ENCODE results near the gene MDH1B. TPM values are rescaled to one million over a fixed set of nuclear protein-coding genes. Genes with fewer than 3 reads are reported as not detected.
"Not testable (repeated sequence)": the region's sequence is repeated elsewhere in the genome, so short reads cannot be mapped to it uniquely, and the experiment has no call there.

The MDH1B gene
- polyA plus RNA-seq (2012; ENCODE audit: insufficient read depth, insufficient read length), result 1.2 TPM

DNA sequence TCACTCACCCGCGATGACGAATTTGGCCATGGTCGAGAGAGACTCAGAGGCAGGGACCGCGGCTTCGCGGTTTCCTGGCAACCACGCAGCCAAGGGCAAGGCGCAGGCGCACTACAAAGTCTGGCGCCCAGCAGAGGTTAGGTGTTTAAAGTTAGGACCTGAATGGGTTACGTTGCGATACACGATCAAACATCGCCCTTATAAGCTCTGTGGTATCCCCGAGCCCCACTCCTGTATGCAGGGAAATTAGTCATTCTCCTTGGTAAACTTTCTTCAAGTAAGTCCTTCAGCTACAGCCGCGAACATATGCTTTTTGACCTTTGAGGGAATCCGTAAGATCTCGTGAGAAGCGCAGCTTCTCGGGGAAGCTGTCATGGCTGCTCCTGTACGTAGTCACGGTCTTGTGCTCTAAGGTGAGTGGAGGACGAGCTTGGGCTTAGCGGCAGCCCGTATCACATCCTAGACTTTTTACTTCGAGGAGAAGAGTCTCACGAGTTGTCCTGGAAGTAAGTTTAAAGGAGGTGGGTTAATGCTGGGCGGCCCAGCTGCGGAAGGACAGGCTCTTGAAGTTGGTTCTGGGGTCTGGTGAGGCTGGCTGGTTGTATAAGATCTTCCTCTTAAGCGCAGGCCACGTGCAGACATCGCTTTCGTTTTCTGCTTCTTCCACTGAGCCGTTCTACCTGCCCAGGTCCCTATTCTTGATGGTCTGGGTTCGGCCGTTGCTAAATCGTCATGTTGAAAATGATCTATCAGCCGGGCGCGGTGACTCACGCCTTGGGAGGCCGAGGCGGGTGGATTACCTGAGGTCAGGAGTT, at the start of gene MDH1B, which contains the start of gene FASTKD2:
MDH1B (minus strand) TSS at position 87 of the 815 bp plus-strand sequence; CDS start at position 30, 57 bp downstream.
FASTKD2 (plus strand) TSS at position 365 of the 815 bp plus-strand sequence. CDS start 1,088 bp downstream, outside the sequence.
- DNase-seq (ENCODE audit: low read depth, low spot score), result peak; percentile 92
- peak within 1 kb of the TSS; percentile 66 for H3K4me3 ChIP-seq (ENCODE audit: low read length)

DNA sequence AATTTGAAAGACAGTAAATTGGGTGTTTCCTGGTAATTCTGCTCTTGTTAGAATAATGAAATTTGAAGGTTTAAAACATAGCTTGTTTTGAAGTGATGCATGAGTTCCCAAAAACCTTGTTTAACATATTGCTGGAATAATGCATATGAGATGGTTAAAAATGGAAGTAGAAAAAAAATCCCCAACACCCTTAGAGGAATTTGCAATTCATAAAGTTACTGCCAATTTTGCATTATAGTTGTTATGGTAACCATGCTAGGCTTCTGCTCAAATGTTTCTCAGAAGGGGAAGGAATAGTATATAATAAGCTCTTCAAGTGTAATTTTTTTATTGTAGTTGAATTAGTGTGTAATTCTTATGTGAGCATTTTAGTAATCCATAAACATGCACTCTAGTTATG, 49.4 kb upstream of the MDH1B start:
- no peak for DNase-seq (ENCODE audit: low read depth, low spot score)
- no peak overlapping the region for H3K4me3 ChIP-seq (ENCODE audit: low read length)

DNA sequence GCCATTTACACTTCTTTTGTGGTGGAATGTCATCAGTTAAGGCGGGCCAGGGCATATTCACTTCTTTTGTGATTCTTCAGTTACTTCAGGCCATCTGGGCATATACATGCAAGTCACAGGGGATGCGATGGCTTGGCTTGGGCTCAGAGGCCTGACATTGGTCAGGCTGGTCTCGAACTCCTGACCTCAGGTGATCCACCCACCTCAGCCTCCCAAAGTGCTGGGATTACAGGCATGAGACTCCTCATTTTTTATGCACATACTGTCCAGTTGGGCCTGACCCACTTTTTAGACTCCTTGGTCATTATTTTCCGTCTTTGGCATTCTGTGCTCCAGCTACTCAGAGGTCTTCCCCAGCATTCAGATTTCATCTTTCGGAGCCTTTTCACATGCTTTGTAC, 47.3 kb upstream of the MDH1B start:
- not testable (repeated sequence) for DNase-seq (ENCODE audit: low read depth, low spot score)

DNA sequence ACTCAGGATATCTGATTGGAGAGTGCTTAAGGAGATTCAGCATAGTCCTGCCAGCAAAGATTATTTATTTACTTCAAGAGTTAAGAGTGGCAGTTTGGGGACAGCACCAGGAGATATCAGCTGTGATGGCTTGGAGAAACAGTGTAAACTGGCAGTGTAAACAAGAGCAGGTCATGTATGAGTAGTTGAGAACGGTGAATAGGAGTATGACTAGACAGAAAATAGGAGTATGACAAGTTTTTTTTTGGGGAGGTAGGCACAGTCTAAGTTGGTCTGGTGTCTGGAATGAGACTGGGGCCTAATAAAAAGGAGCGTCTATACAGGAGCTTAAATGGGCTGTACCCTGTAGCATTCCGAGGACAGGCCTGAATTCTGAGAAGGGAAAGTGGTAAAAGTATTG, 42.5 kb upstream of the MDH1B start:
- not testable (repeated sequence) for H3K4me3 ChIP-seq (ENCODE audit: low read length); DNase-seq (ENCODE audit: low read depth, low spot score)

More for the DNA sequence above, 47.3 kb upstream of the MDH1B start:
- H3K4me3 ChIP-seq (ENCODE audit: low read length), result not testable (repeated sequence)

DNA sequence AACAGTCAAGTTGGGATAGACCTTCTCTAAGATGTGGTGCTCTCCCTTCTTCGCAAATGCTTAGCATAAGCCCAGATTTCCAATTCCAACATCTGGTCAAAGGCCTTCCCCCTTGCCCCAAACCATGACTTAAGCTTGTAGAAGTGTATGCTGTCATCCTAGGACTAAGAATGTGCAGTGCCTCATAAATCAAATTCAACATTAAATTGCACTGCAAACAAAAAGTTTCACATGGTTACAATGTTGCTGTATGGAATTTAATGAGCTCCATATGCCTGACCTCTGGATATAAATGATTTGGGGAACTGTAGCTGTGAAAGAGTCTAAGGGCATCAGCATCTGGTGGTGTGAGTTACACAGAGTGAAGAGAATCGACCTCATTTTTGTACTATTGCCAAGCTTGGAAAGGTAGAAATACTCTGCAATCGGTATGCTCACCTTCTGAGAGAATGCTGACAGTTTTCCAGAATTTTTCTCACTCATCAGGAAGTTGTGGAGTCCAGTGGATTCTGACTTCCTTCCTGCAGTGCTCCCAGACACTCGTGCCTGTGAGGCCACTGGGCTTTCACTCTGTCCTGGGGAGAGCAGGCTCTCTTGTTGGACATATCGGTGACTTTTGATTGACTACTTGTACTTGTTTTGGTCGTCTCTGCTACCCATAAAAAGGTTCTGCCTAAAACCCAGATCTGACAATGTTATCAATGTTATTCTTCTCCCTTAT, 40.9 kb upstream of the MDH1B start:
- no peak for DNase-seq (ENCODE audit: low read depth, low spot score)
- H3K4me3 ChIP-seq (ENCODE audit: low read length), result no peak overlapping the region

DNA sequence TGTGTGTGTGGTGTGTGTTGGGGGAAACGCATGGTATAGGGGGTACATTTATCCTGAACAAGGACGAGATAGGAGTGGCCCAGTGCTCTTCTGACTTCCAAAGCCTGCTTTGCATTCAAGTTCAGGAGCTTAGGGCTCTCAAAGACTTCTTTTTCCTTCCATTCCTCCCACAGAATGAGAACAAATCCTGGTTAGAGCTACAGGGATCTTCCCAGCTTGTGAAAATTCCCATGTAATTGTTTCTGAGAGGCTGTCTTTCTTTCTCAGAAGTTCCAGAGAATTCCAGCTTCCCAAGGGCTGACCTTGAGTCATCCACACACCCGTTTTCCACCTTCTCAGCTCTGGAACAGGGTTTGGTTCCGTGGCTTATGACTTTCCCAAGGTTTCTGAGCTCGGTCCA, 39.2 kb upstream of the MDH1B start:
- no peak for DNase-seq (ENCODE audit: low read depth, low spot score)
- no peak overlapping the region for H3K4me3 ChIP-seq (ENCODE audit: low read length)

DNA sequence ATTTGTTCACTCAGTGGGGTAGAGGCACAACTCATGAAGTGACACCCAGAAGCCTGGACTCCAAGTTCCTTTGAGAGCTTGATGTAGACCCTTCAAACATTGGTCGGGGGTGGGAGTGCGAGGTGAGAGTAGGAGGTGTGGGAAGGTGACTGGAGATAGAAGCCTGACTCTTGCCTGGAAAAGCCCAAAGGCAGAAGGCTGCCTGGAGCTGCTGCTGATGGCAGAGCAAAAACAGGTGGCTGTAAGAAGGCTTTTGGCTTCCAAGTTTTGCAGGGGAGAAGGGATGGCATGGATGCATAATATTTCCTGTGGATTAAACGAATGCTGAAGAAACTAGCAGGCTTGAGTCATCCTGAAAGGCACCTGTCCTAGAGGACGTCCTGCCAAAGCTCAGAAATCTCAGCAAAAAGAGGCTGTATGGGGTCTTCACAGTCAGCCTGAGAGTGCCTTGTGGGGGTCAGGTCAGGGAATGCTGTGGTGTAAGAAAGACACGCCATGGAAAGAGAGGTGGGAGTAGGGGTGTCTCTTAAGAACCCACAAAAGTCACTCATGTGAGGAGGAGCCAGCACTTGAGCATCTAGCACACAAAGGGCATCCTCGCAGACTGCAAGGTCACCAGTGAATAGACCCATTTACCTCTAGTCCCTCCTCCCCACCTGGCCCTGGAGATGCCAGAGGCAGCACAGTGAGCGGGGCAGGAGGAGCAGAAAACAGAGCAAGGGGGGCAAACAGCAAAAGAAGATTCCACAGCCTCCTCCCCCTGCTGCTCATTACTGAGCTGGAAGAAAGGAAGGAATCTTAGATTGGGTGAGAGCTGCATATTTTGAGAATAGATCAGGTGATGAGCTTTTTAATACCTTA, 37.8 kb upstream of the MDH1B start:
- no peak for DNase-seq (ENCODE audit: low read depth, low spot score)
- no peak overlapping the region for H3K4me3 ChIP-seq (ENCODE audit: low read length)

DNA sequence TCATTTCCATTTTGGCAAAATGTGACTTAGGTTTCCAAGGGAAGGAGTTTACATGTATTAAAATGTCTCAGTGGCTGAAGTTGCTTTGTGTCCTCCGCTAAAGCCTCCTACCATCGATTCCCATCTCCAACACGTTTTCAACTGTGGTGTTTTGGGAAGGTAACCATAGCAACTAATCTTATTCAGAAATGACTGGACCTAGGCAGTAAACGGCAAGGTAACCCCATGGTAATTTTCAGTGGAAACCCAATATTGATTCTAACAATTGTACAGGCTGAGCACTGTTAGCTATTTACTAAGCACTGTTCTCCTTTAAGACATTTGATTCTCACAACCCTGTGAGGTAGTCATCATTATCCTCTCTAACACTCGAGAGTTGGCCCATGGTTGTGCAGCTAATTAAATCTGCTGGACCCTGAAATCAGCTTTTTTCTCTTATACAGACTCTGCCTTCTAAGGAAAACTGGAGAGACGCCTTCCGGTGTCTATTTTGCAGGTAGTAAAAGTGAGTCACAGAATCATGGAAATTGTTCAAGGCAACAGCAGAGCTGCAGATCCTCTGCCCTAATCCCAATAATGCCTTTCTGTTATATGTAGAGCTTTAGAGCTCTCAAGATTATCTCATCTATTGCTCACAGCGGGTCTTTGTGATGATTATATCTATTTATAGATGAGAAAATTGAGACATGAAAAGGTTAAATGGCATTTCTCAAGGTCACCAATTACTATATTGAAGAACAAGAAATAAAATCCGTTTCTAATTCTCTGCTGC, 36.5 kb upstream of the MDH1B start:
- DNase-seq (ENCODE audit: low read depth, low spot score), result no peak
- no peak overlapping the region for H3K4me3 ChIP-seq (ENCODE audit: low read length)

DNA sequence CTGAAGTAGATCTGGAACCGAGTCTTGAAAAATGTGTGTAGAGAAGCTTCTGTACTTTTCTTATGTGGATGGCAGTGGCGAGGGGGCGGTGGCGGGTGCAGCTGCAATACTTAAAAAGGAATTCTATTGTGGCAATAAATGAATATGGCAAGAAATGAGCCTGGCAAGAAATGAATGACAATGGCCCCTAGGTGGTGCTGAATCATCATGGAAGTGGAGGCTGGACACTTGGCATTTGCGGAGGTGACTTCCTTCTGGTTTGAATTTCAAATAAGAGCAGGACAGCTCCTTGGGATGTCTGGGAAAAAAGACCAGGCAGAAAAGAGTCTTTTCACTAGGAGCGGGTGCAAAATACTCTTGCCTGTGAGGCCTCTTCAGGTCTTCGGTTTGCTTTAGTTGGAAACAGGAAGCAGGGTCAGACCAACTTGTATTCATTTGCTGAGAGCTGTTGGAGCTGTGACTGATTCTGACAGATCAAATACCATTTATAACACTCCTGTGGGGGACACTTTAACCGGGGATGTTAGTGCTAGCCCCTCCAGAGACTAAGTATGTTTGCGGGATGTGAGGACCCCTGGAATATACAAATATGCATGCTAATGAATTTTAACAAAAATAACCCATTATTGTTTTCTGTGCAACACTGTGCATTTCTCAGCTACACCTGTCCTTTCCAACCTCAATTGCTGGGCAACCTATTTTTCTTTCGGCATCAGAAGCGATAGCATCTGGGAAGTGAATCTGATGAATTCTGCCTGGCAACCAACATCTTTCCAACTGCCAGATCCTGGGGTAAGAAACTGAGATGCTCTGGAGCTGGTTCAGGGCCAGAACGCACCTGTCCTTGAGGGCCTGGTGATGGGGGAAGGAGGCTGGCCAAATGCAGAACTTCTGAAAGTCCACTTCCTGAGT, 35.6 kb upstream of the MDH1B start:
- DNase-seq (ENCODE audit: low read depth, low spot score), result peak; percentile 45
- H3K4me3 ChIP-seq (ENCODE audit: low read length), result no peak overlapping the region

DNA sequence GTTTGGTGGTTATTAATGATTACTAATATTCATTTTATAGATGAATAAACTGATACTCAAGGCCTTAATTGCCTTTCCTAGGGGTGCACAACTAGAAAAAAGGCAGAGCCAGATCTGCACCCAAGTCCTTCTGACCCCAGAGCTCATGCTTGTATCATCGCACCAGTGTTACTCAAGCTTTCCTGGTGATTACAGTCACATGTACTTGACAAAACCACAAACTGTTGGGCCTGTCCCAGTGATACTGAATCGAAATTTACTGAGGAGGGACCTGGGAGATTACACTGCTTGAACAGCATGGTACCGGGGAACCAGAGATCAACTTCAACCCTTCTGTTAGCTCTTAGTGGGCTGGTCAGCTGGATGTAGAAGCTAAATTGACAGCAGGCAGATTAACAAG, 34.0 kb upstream of the MDH1B start:
- H3K4me3 ChIP-seq (ENCODE audit: low read length), result no peak overlapping the region
- DNase-seq (ENCODE audit: low read depth, low spot score), result no peak

DNA sequence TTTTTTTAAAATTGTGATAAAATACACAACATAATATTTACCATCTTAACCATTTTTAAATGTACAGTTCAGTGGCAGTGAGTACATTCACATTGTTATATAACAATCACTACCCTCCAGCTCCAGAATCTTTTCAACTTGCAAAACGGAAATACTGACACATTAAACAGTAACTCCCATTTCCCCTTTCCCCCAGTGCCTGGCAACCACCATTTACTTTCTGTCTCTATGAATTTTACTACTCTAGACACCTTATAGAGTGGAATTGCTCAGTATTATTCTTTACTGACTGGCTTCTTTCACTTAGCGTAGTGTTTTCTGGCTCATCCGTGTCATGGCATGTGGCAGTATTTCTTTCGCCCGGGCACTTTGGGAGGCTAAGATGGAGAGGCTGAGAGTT, 32.9 kb upstream of the MDH1B start:
- peak; percentile 8 for DNase-seq (ENCODE audit: low read depth, low spot score)
- no peak overlapping the region for H3K4me3 ChIP-seq (ENCODE audit: low read length)

DNA sequence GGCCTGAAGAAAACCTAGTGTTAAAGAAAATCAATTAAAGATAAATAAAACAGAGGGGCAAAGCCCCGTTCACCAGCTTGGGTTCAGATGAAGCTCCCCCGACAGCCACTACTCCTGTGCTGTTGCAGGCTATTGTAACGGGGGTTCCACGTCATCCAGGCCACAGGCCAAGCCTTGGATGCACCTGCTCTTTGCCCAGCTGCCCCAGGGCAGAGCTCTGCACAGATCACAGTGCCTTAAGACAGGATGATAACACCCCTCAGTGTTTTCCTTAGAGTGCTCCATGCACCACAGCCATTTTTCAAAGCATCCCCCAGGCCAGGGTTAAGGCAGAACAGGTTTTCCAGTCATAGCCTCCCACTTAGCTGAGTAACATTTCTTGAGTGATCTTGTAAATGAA, 32.2 kb upstream of the MDH1B start:
- no peak for DNase-seq (ENCODE audit: low read depth, low spot score)
- no peak overlapping the region for H3K4me3 ChIP-seq (ENCODE audit: low read length)

DNA sequence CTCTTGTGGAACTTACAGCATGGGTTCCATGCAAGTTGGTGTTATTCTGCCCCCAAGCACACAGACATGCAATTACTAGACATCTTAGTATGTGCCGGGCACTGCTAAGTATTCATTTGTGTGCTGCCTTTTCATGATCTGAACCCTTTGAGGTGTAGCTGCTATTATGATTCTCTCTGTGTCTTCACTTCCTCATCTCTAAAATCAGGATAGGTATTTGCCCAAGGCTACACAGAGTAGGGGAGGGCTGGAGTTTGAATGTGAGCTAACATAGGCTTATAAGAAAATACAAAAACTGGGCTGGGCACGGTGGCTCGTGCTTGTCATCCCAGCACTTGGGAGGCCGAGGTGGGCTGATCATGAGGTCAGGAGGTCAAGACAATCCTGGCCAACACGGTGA, 27.5 kb upstream of the MDH1B start:
- no peak for DNase-seq (ENCODE audit: low read depth, low spot score)
- no peak overlapping the region for H3K4me3 ChIP-seq (ENCODE audit: low read length)

DNA sequence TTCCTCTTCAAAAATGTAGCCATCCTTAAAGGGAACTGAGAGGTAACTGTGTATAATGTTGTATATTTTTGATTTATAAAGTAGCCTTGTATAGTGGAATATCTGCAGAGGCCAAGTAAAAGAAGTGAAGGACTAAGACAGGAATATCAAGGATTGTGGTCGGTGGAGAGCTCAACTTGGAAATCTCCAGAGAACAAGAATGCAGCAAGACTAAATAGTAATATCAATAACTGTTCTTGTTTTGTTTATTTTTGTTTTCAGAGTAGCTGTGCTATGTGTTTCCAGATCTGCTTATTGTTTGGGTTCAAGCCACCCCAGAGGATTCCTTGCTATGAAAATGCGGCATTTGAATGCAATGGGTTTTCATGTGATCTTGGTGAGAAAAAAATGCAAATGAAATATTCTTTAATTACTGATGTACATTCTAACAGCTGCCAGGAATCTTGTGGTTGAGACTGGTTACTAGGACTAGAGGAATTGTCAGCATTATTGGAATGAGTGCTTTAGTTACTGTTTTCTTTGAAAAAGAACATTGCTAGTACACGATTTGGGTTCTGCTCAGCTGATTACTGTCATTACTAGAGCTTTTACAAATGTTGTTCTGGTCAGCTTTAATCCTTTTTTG, 25.3 kb upstream of the MDH1B start:
- no peak overlapping the region for H3K4me3 ChIP-seq (ENCODE audit: low read length)
- DNase-seq (ENCODE audit: low read depth, low spot score), result no peak

DNA sequence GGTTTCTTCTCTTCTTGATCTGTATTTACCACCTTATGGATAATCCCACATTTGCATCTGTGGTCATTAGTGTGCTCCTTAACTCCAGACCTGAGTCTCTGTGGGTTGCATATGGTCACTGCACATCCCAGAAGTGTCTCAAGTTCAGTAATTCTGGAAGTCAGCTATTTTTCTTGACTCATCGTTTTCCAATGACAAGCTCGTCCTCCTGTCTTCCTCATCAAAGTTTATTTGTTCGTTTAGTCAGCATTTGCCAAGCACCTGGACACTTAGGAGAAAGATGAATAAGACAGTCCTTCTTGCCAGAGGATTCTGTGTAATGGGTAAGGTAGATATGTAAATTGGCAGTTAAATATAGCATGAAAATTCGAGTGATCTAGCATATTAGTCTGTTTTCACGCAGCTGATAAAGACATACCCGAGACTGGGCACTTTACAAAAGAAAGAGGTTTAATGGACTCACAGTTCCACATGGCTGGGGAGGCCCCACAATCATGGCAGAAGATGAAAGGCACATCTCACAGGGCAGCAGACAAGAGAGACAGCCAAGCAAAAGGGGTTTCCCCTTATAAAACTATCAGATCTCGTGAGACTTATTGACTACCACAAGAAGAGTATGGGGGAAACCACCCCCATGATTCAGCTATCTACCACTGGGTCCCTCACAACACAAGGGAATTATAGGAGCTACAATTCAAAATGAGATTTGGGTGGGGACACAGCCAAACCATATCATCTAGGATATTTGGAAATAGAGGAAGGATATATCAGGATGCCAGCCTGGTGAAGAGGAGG, 19.6 kb upstream of the MDH1B start:
- DNase-seq (ENCODE audit: low read depth, low spot score), result no peak
- no peak overlapping the region for H3K4me3 ChIP-seq (ENCODE audit: low read length)

DNA sequence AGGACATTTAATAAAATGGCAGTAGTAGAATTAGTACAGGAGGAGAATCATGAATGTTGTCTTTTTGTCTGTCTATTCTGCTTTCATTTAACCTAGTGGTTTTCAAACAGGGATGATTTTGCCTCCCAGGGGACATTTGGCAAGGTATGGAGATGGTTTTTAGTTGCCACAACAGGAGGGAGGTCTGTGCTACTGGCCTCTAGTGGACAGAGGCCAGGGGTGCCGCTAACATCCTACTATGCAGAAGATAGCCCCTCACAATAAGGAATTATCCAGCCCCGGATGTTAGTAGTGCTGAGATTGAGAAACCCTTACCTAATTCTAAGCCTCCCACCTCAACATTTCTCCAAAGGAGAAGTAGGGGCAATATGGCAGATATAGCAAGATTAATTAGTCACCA, 18.6 kb upstream of the MDH1B start:
- no peak for DNase-seq (ENCODE audit: low read depth, low spot score)
- no peak overlapping the region for H3K4me3 ChIP-seq (ENCODE audit: low read length)

DNA sequence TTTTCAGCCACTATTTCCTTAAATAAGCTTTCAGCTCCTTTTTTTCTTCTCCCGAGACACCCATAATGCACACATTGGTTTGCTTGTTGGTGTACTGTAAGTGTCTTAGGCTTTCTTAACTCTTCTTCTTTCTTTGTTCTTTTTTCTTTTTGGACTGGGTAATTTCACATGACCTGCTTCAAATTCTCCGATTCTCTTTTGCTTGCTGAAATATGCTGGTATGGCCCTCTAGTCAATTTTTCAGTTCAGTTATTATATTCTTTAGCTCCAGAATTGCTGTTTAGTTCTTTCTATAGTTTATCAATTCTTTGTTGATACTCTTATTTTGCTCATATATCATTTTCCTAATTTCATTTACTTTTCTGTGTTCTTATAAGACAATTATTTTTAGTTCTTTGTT, 15.5 kb upstream of the MDH1B start:
- no peak for DNase-seq (ENCODE audit: low read depth, low spot score)
- H3K4me3 ChIP-seq (ENCODE audit: low read length), result no peak overlapping the region

Data from Jurkat, Clone E6-1 (cell line).